Fibroblast of lung (primary cell): Measurements from ENCODE around the gene TRIM71.

Experiments
- CTCF ChIP-seq, 2 donors: IDR thresholded peaks in 1 of 2; conservative IDR thresholded peaks in 1 of 2; 1 replicate in 1 of 2; 2 replicates in 1 of 2; pipeline ENCODE4 v1.5.1; 2011 to 2012; ENCODE audit warnings: low read length in 2 of 2, control low read depth in 1 of 2, inconsistent platforms in 1 of 2, low read depth in 1 of 2, mild to moderate bottlenecking in 1 of 2
- EZH2 ChIP-seq: IDR thresholded peaks from 2 replicates; pipeline ENCODE4 v1.5.1; 2012; ENCODE audit warnings: low read length, control low read depth, mild to moderate bottlenecking; ENCODE audit errors: missing control alignments

GRCh38 chr3:32831062-32831461, 13.3 kb downstream of the TRIM71 start:
- TF ChIP-seq CTCF (conservative IDR thresholded peaks at IDR 0.05 in 1 of 2, IDR thresholded peaks at IDR 0.05 in 1 of 2; ENCODE audit: low read depth in 1 of 2, low read length in 2 of 2) = no peak
- TF ChIP-seq EZH2 = no peak
